WTC11 (cell line): ENCODE results near the gene CHAC1. TPM values are rescaled to one million over a fixed set of nuclear protein-coding genes. Genes with fewer than 3 reads are reported as not detected.
A peak's percentile ranks its signal among the peaks of the same experiment; 100 is the strongest.

Experiments
- ATAC-seq: fragments of 200-7000 bp; cut with Tn5 transposase; 2 replicates; pipeline ENCODE4 v1.10.0; 2021; ENCODE audit warnings: mild to moderate bottlenecking, moderate library complexity
- CTCF ChIA-PET: fragments of 300-600 bp; sonication (Branson Sonifier 250); formaldehyde crosslinking; loops from one replicate; lab custom pipeline; 2021; ENCODE audit warnings: antibody characterized with exemption; lab: Charles Lee
- POLR2A ChIA-PET: fragments of 350-600 bp; sonication (Branson Sonifier 250); formaldehyde crosslinking; loops from one replicate; lab custom pipeline; 2021; ENCODE audit warnings: antibody characterized with exemption; lab: Charles Lee
- DNase-seq: peaks from one replicate; pipeline ENCODE4 v3.0.0; 2021; ENCODE audit warnings: low spot score
- H3K27ac Mint-ChIP-seq: 2 replicates; pipeline ENCODE4 v1.8.0; 2021; ENCODE audit warnings: mixed read lengths
- H3K27me3 Mint-ChIP-seq: 2 replicates; pipeline ENCODE4 v1.8.0; 2021; ENCODE audit warnings: low read depth, mild to moderate bottlenecking, moderate library complexity, mixed read lengths
- H3K36me3 Mint-ChIP-seq: 2 replicates; pipeline ENCODE4 v1.8.0; 2021; ENCODE audit warnings: mixed read lengths
- H3K4me1 Mint-ChIP-seq: 2 replicates; pipeline ENCODE4 v1.8.0; 2022; ENCODE audit warnings: mixed read lengths
- H3K4me3 Mint-ChIP-seq: 2 replicates; pipeline ENCODE4 v1.8.0; 2021; ENCODE audit warnings: mild to moderate bottlenecking, moderate library complexity, mixed read lengths
- H3K9me3 Mint-ChIP-seq: 2 replicates; pipeline ENCODE4 v1.8.0; 2021; ENCODE audit warnings: mixed read lengths
- ATF6 ChIP-seq: sonication (generic); formaldehyde crosslinking; IDR thresholded peaks from 2 replicates; pipeline ENCODE4 v1.8.1; 2023; ENCODE audit warnings: mild to moderate bottlenecking, missing genetic modification reagents
- ETV6 ChIP-seq: sonication (generic); formaldehyde crosslinking; IDR thresholded peaks from 2 replicates; pipeline ENCODE4 v1.8.1; 2022; ENCODE audit warnings: mild to moderate bottlenecking, missing genetic modification reagents
- FOXP1 ChIP-seq: sonication (generic); formaldehyde crosslinking; IDR thresholded peaks from 2 replicates; pipeline ENCODE4 v1.8.0; 2022; ENCODE audit warnings: missing genetic modification reagents, mild to moderate bottlenecking, moderate library complexity, borderline replicate concordance
- GRHL2 ChIP-seq: fragments of 250-450 bp; sonication (Bioruptor Pico); IDR thresholded peaks from 2 replicates; pipeline ENCODE4 v1.8.0; 2022; ENCODE audit warnings: mild to moderate bottlenecking, moderate library complexity; ENCODE audit not compliant: insufficient replicate concordance, severe bottlenecking
- GTF2I ChIP-seq: fragments of 250-450 bp; sonication (Bioruptor Pico); conservative IDR thresholded peaks from 2 replicates; pipeline ENCODE4 v1.4.0; 2021; ENCODE audit warnings: mild to moderate bottlenecking
- IRF2 ChIP-seq: sonication (generic); formaldehyde crosslinking; IDR thresholded peaks from 2 replicates; pipeline ENCODE4 v1.8.0; 2022; ENCODE audit warnings: low read depth, missing genetic modification reagents, borderline replicate concordance
- MYBL2 ChIP-seq: sonication (generic); formaldehyde crosslinking; IDR thresholded peaks from 2 replicates; pipeline ENCODE4 v1.8.1; 2023; ENCODE audit warnings: mild to moderate bottlenecking, moderate library complexity, missing genetic modification reagents
- NFE2L1 ChIP-seq: sonication (generic); formaldehyde crosslinking; IDR thresholded peaks from 2 replicates; pipeline ENCODE4 v1.8.1; 2023; ENCODE audit warnings: missing genetic modification reagents
- NFYB ChIP-seq: sonication (generic); formaldehyde crosslinking; conservative IDR thresholded peaks from 2 replicates; pipeline ENCODE4 v1.8.0; 2022; ENCODE audit warnings: low read depth, missing genetic modification reagents
- NR3C1 ChIP-seq: sonication (generic); formaldehyde crosslinking; conservative IDR thresholded peaks from 2 replicates; pipeline ENCODE4 v1.8.1; 2023; ENCODE audit warnings: low read depth, mild to moderate bottlenecking, missing genetic modification reagents
- PRRX2 ChIP-seq: fragments of 250-450 bp; sonication (Bioruptor Pico); IDR thresholded peaks from 2 replicates; pipeline ENCODE4 v1.8.0; 2021; ENCODE audit warnings: mild to moderate bottlenecking
- RORB ChIP-seq: fragments of 250-450 bp; sonication (Bioruptor Pico); IDR thresholded peaks from 2 replicates; pipeline ENCODE4 v1.9.0; 2021; ENCODE audit warnings: mild to moderate bottlenecking
- SMAD4 ChIP-seq: sonication (generic); formaldehyde crosslinking; IDR thresholded peaks from 2 replicates; pipeline ENCODE4 v1.8.0; 2022; ENCODE audit warnings: mild to moderate bottlenecking, missing genetic modification reagents
- SOX15 ChIP-seq: fragments of 250-450 bp; sonication (Bioruptor Pico); IDR thresholded peaks from 2 replicates; pipeline ENCODE4 v1.9.0; 2021; ENCODE audit warnings: mild to moderate bottlenecking
- SP1 ChIP-seq: sonication (generic); formaldehyde crosslinking; conservative IDR thresholded peaks from 2 replicates; pipeline ENCODE4 v1.8.1; 2022; ENCODE audit warnings: missing genetic modification reagents
- TCF7 ChIP-seq: sonication (generic); formaldehyde crosslinking; IDR thresholded peaks from 2 replicates; pipeline ENCODE4 v1.8.0; 2022; ENCODE audit warnings: mild to moderate bottlenecking, low read depth, missing genetic modification reagents, moderate library complexity
- ZNF138 ChIP-seq: sonication (generic); formaldehyde crosslinking; conservative IDR thresholded peaks from 2 replicates; pipeline ENCODE4 v1.8.1; 2022; ENCODE audit warnings: mild to moderate bottlenecking, moderate library complexity, missing genetic modification reagents
- ZNF219 ChIP-seq: sonication (generic); formaldehyde crosslinking; IDR thresholded peaks from 2 replicates; pipeline ENCODE4 v1.8.0; 2023; ENCODE audit warnings: missing genetic modification reagents, mild to moderate bottlenecking, borderline replicate concordance
- ZNF263 ChIP-seq: sonication (generic); formaldehyde crosslinking; IDR thresholded peaks from 2 replicates; pipeline ENCODE4 v1.8.1; 2022; ENCODE audit warnings: low read depth, mild to moderate bottlenecking, moderate library complexity, missing genetic modification reagents
- ZNF317 ChIP-seq: sonication (generic); formaldehyde crosslinking; IDR thresholded peaks from 2 replicates; pipeline ENCODE4 v1.8.1; 2023; ENCODE audit warnings: low read depth, mild to moderate bottlenecking, moderate library complexity, missing genetic modification reagents, borderline replicate concordance
- ZNF532 ChIP-seq: fragments of 250-450 bp; sonication (Bioruptor Pico); IDR thresholded peaks from 2 replicates; pipeline ENCODE4 v1.9.0; 2021; ENCODE audit warnings: mild to moderate bottlenecking, borderline replicate concordance
- ZNF671 ChIP-seq: fragments of 250-450 bp; sonication (Bioruptor Pico); IDR thresholded peaks from 2 replicates; pipeline ENCODE4 v1.8.0; 2021; ENCODE audit warnings: mild to moderate bottlenecking
- total RNA-seq: library from RNA; stranded (reverse); gene quantifications from 3 replicates; pipeline ENCODE4 v1.2.3, GENCODE V29; 2021
- TF ChIP-seq, protein P1 (sequence below): sonication (generic); formaldehyde crosslinking; IDR thresholded peaks from 2 replicates; pipeline ENCODE4 v1.8.1; 2022; ENCODE audit warnings: mild to moderate bottlenecking, missing genetic modification reagents, moderate library complexity, borderline replicate concordance
- TF ChIP-seq, protein P2 (sequence below): sonication (generic); formaldehyde crosslinking; IDR thresholded peaks from 2 replicates; pipeline ENCODE4 v1.8.0; 2023; ENCODE audit warnings: missing genetic modification reagents
- TF ChIP-seq, protein P3 (sequence below): fragments of 200-600 bp; IDR thresholded peaks from 2 replicates; pipeline ENCODE4 v1.8.0; 2022; ENCODE audit warnings: antibody characterized with exemption

CHAC1 gene
- total RNA-seq, 1 experiment from 2014 or later = 31.0 TPM

DNA sequence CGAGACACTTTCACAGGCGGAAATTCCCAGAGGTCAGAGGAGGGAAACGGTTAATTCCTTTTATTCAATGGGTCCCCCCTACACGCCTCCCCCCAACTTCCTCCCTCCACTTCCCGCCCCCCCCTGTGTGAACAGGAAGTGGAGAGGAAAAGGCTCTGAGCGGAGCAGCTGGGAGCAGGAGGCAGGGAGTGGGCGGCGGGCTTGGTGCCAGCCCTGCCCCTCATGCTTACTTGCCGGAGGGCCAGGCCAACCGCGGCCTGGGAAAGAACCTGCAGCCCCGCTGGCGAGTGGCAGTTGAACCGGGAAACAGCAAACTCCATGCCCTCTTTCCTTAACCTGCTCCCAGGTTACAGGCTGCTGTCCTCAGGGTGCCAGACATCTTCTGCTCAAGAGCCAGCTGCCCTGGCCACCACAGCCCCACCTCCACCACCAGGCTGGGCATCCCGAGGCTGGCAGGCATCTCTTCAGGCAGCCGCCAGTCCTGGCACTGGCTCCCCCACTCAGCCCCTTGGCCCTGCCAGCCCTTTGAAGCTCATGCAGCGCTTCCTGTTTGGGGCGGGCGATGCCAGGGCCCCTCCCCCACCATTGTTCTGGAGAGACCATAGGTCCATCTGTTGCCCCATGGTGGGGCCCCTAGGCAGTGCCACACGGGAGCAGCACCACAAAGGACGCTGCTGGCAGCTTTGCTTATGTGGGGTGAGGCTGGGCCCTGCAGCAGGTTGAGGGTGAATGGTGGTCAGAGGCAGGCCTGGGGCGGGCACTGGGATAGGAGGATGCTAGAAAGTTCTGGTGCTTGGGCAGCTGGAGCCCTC, 46.1 kb upstream of the CHAC1 start:
- Mint-ChIP-seq H3K4me1 (peaks cover 18% of the 10 kb centered on the region), H3K4me3 (peak overlapping the region; percentile 62), H3K36me3 (peaks cover 10% of the 10 kb centered on the region), H3K27me3 (no peaks in the 10 kb centered on the region), H3K27ac (no peak overlapping the region), H3K9me3 (no peaks in the 10 kb centered on the region)
- ChIA-PET POLR2A (interaction anchor here (0.5 to 2.7 kb wide), 5 partner anchors 21 to 232 kb away, joined by 4 to 7 read pairs (median 4); no protein-coding TSS in a partner anchor), CTCF (interaction anchor here (0.5 to 7.8 kb wide), 15 partner anchors 8 to 324 kb away, joined by 3 to 101 read pairs (median 11); partner anchors contain the start of genes CHP1, DLL4 and VPS18)
- DNase-seq (no peak), ATAC-seq (no peak)
- TF ChIP-seq GRHL2 (CRISPR knock-in tag) (no peak), ETV6 (CRISPR knock-in tag) (peak; percentile 93), SOX15 (no peak), SMAD4 (no peak), SP1 (CRISPR knock-in tag) (no peak), TCF7 (CRISPR knock-in tag) (no peak), ZNF219 (CRISPR knock-in tag) (no peak)
- TF ChIP-seq, protein P1, sequence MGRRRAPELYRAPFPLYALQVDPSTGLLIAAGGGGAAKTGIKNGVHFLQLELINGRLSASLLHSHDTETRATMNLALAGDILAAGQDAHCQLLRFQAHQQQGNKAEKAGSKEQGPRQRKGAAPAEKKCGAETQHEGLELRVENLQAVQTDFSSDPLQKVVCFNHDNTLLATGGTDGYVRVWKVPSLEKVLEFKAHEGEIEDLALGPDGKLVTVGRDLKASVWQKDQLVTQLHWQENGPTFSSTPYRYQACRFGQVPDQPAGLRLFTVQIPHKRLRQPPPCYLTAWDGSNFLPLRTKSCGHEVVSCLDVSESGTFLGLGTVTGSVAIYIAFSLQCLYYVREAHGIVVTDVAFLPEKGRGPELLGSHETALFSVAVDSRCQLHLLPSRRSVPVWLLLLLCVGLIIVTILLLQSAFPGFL (CRISPR knock-in tag) = 0 out of 2 replicates have a peak, but pooled peaks have one; percentile 15

GRCh38 chr15:40908095-40908494, 45.2 kb upstream of the CHAC1 start:
- POLR2A ChIA-PET = no interaction called here
- DNase-seq (no peak), ATAC-seq (no peak)
- Mint-ChIP-seq H3K4me3 (peak overlapping the region; percentile 12; the same call in 1 of the 2 replicates), H3K9me3 (no peaks in the 10 kb centered on the region), H3K36me3 (peaks cover 5% of the 10 kb centered on the region), H3K27me3 (no peaks in the 10 kb centered on the region), H3K4me1 (peaks cover 18% of the 10 kb centered on the region), H3K27ac (no peak overlapping the region)
- CTCF ChIA-PET = interaction anchor here (1.1 to 7.8 kb wide), 5 partner anchors 12 to 114 kb away, joined by 4 to 101 read pairs (median 14); partner anchors contain the start of genes DLL4 and VPS18
- TF ChIP-seq ZNF263 (no peak), RORB (CRISPR knock-in tag) (no peak), IRF2 (CRISPR knock-in tag) (no peak), ZNF317 (CRISPR knock-in tag) (no peak), ZNF138 (no peak), PRRX2 (CRISPR knock-in tag) (no peak), NR3C1 (CRISPR knock-in tag) (no peak), NFE2L1 (CRISPR knock-in tag) (no peak), ZNF671 (no peak), FOXP1 (CRISPR knock-in tag) (no peak), NFYB (CRISPR knock-in tag) (no peak), ATF6 (CRISPR knock-in tag) (no peak), ZNF532 (CRISPR knock-in tag) (no peak), SP1 (CRISPR knock-in tag) (no peak), SOX15 (no peak), GTF2I (no peak), MYBL2 (no peak)
- TF ChIP-seq, protein P2, sequence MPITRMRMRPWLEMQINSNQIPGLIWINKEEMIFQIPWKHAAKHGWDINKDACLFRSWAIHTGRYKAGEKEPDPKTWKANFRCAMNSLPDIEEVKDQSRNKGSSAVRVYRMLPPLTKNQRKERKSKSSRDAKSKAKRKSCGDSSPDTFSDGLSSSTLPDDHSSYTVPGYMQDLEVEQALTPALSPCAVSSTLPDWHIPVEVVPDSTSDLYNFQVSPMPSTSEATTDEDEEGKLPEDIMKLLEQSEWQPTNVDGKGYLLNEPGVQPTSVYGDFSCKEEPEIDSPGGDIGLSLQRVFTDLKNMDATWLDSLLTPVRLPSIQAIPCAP (CRISPR knock-in tag) = no peak
- TF ChIP-seq, protein P3, sequence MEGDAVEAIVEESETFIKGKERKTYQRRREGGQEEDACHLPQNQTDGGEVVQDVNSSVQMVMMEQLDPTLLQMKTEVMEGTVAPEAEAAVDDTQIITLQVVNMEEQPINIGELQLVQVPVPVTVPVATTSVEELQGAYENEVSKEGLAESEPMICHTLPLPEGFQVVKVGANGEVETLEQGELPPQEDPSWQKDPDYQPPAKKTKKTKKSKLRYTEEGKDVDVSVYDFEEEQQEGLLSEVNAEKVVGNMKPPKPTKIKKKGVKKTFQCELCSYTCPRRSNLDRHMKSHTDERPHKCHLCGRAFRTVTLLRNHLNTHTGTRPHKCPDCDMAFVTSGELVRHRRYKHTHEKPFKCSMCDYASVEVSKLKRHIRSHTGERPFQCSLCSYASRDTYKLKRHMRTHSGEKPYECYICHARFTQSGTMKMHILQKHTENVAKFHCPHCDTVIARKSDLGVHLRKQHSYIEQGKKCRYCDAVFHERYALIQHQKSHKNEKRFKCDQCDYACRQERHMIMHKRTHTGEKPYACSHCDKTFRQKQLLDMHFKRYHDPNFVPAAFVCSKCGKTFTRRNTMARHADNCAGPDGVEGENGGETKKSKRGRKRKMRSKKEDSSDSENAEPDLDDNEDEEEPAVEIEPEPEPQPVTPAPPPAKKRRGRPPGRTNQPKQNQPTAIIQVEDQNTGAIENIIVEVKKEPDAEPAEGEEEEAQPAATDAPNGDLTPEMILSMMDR = no peak
